Transverse colon (tissue), 4 donors: Measurements from ENCODE around the gene DOCK3.

Experiments used
- EP300 ChIP-seq: sonication (generic); formaldehyde crosslinking; IDR thresholded peaks from one replicate; pipeline ENCODE4 v1.6.1; 2017; ENCODE audit warnings: antibody characterized with exemption, low read depth
- POLR2A ChIP-seq: fragments of 450-650 bp; IDR thresholded peaks from one replicate; pipeline ENCODE4 v1.6.1; 2016; ENCODE audit warnings: antibody characterized with exemption, mild to moderate bottlenecking, moderate library complexity
- POLR2AphosphoS5 ChIP-seq, 3 donors: sonication (generic); formaldehyde crosslinking; IDR thresholded peaks; one replicate each; pipeline ENCODE4 v1.6.1; 2016; ENCODE audit warnings: antibody characterized with exemption in 3 of 3
- TF ChIP-seq, protein P1 (sequence below), 5 experiments: fragments of 200-600 bp in 3 of 5; fragments of 450-650 bp in 2 of 5; sonication (generic) in 3 of 5; IDR thresholded peaks; 1 replicate in 2 of 5; 2 replicates in 3 of 5; pipeline ENCODE4 v1.5.1; 2016 to 2017; ENCODE audit warnings: antibody characterized with exemption in 5 of 5, inconsistent platforms in 3 of 5, mild to moderate bottlenecking in 2 of 5, moderate library complexity in 1 of 5

DNA sequence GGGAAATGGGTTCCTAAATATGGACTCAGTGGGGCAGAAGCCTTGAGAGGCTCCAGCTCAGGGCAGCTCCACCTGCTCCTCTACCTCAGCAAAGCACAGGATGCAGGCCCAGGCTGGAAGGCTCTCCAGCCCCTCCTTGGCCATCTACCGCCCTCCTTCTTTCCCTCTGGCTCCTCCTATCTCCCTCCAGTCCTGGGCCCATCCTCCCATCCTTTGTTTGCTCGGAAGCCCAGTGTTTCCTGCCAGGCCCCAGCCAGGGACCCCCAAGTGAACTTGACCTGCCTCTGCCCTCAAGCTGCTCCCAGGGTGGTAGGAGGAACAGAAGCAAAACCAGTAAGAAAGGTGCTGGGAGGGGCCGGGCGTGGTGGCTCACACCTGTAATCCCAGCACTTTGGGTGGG lies 37.7 kb upstream of the DOCK3 start:
- TF ChIP-seq POLR2A (no peak), POLR2AphosphoS5 (IDR thresholded peaks at IDR 0.05) (no peak), EP300 (no peak)
- TF ChIP-seq, protein P1, sequence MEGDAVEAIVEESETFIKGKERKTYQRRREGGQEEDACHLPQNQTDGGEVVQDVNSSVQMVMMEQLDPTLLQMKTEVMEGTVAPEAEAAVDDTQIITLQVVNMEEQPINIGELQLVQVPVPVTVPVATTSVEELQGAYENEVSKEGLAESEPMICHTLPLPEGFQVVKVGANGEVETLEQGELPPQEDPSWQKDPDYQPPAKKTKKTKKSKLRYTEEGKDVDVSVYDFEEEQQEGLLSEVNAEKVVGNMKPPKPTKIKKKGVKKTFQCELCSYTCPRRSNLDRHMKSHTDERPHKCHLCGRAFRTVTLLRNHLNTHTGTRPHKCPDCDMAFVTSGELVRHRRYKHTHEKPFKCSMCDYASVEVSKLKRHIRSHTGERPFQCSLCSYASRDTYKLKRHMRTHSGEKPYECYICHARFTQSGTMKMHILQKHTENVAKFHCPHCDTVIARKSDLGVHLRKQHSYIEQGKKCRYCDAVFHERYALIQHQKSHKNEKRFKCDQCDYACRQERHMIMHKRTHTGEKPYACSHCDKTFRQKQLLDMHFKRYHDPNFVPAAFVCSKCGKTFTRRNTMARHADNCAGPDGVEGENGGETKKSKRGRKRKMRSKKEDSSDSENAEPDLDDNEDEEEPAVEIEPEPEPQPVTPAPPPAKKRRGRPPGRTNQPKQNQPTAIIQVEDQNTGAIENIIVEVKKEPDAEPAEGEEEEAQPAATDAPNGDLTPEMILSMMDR (IDR thresholded peaks at IDR 0.05) = no peak
